Neural cell (in vitro differentiated cells): Measurements from ENCODE around the gene KHK. TPM values are rescaled to one million over a fixed set of nuclear protein-coding genes. Genes with fewer than 3 reads are reported as not detected.

Source experiments
- H2AFZ ChIP-seq: fragments of 200-600, 300-800 bp; sonication (generic), shearing (Covaris generic); 2 replicates; pipeline ENCODE4 v1.6.0; 2014; ENCODE audit warnings: low read depth, mild to moderate bottlenecking, antibody characterized with exemption, low read length, moderate library complexity
- H3F3A ChIP-seq: fragments of 200-600 bp; shearing (Covaris generic); 2 replicates; pipeline ENCODE4 v1.6.1; 2016; ENCODE audit warnings: mild to moderate bottlenecking, moderate library complexity, mixed read lengths, antibody characterized with exemption, low read length; ENCODE audit not compliant: insufficient read depth, poor library complexity, severe bottlenecking
- H3K27ac ChIP-seq: fragments of 200-600, 300-800 bp; sonication (generic), shearing (Covaris generic); 2 replicates; pipeline ENCODE4 v1.5.1; 2014; ENCODE audit warnings: mild to moderate bottlenecking, low read length, moderate library complexity
- H3K27me3 ChIP-seq: fragments of 300-800, 200-600 bp; sonication (generic), shearing (Covaris generic); 2 replicates; pipeline ENCODE4 v1.6.0; 2014; ENCODE audit warnings: mild to moderate bottlenecking, low read depth, low read length, moderate library complexity; ENCODE audit not compliant: insufficient read depth
- H3K36me3 ChIP-seq: fragments of 300-800, 200-600 bp; sonication (generic), shearing (Covaris generic); 2 replicates; pipeline ENCODE4 v1.5.1; 2014; ENCODE audit warnings: mild to moderate bottlenecking, antibody characterized with exemption, low read length, moderate library complexity; ENCODE audit not compliant: insufficient read depth
- H3K4me2 ChIP-seq: fragments of 300-800, 200-600 bp; sonication (generic), shearing (Covaris generic); 2 replicates; pipeline ENCODE4 v1.6.0; 2014; ENCODE audit warnings: mild to moderate bottlenecking, low read length
- H3K4me3 ChIP-seq: fragments of 300-800, 200-600 bp; sonication (generic), shearing (Covaris generic); 2 replicates; pipeline ENCODE4 v1.5.1; 2014; ENCODE audit warnings: mild to moderate bottlenecking, low read length, moderate library complexity
- H3K79me2 ChIP-seq: fragments of 200-600 bp; shearing (Covaris generic); replicated peaks from 2 replicates; pipeline ENCODE4 v1.6.0; 2014; ENCODE audit warnings: mild to moderate bottlenecking, low read length, moderate library complexity; ENCODE audit not compliant: insufficient read depth
- H3K9ac ChIP-seq: fragments of 300-800, 200-600 bp; sonication (generic), shearing (Covaris generic); 2 replicates; pipeline ENCODE4 v1.6.1; 2016; ENCODE audit warnings: mild to moderate bottlenecking, low read length, mixed read lengths
- H3K9me2 ChIP-seq: fragments of 200-600 bp; shearing (Covaris generic); 2 replicates; pipeline ENCODE4 v1.6.1; 2016; ENCODE audit warnings: mild to moderate bottlenecking, low read length, mixed read lengths; ENCODE audit not compliant: insufficient read depth
- H3K9me3 ChIP-seq: fragments of 200-600, 300-800 bp; sonication (generic), shearing (Covaris generic); 2 replicates; pipeline ENCODE4 v1.6.1; 2016; ENCODE audit warnings: mild to moderate bottlenecking, mixed run types, low read length, moderate library complexity, mixed read lengths
- H4K20me1 ChIP-seq: fragments of 200-600 bp; shearing (Covaris generic); 2 replicates; pipeline ENCODE4 v1.6.1; 2016; ENCODE audit warnings: mild to moderate bottlenecking, mixed run types; ENCODE audit not compliant: insufficient read depth
- CTCF ChIP-seq: fragments of 450-650 bp; IDR thresholded peaks from 2 replicates; pipeline ENCODE4 v1.5.1; 2014; ENCODE audit warnings: antibody characterized with exemption, mild to moderate bottlenecking, moderate library complexity; ENCODE audit not compliant: poor library complexity, severe bottlenecking
- MXI1 ChIP-seq: fragments of 450-650 bp; conservative IDR thresholded peaks from 2 replicates; pipeline ENCODE4 v1.6.1; 2014; ENCODE audit warnings: antibody characterized with exemption, mild to moderate bottlenecking; ENCODE audit not compliant: poor library complexity, severe bottlenecking
- RAD21 ChIP-seq: fragments of 450-650 bp; conservative IDR thresholded peaks from 2 replicates; pipeline ENCODE4 v1.6.1; 2014; ENCODE audit warnings: antibody characterized with exemption, mild to moderate bottlenecking, moderate library complexity
- SMC3 ChIP-seq: fragments of 450-650 bp; conservative IDR thresholded peaks from 2 replicates; pipeline ENCODE4 v1.6.1; 2014; ENCODE audit warnings: antibody characterized with exemption, mild to moderate bottlenecking, moderate library complexity; ENCODE audit not compliant: poor library complexity
- TAF1 ChIP-seq: IDR thresholded peaks from 2 replicates; pipeline ENCODE4 v1.6.1; 2012; ENCODE audit warnings: low read depth
- polyA plus RNA-seq: library from polyadenylated mRNA; depleted of rRNA; stranded (reverse); fragments of >200 nt; gene quantifications from 2 replicates; pipeline ENCODE4 v1.2.3, GENCODE V29; 2014

The KHK gene
- polyA plus RNA-seq, 1 donor from 2014 or later, result 4.1 TPM

DNA sequence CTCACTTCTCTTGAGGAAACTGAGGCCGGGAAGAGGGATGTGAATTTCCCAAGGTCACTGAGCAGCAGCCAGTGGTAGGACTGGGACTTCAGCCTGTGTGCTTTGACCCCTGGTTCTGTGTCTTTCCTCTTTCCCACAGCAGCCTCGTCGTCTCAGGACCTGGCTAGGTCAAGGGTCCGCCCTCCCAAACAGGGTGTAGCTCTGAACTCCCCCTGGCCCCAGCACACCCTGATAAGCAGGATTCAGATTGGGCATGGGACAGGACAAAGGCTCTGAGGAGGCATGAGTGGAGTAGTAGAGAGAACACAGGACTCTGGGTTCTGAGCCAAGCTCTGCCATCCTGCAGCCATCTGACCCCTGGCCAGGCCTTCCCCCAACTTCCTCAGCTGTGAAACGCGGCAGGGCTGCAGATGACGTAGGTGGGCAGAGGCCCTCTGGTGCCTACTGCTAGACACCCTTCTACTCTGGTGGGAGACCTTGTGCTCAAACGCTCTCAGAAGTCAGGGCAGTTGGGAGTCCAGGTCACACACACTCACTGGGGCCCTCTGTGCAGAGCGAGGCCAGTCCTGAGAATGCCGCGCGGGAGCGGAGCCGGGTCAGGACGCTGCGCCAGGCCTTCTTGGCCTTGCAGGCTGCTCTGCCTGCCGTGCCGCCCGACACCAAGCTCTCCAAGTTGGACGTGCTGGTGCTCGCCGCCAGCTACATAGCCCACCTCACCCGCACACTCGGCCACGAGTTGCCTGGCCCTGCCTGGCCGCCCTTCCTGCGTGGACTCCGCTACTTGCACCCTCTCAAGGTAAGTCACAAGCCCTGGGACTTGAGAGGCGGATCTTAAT lies 63.2 kb downstream of the KHK start:
- no peak overlapping the region for H3K4me3 ChIP-seq
- no peak overlapping the region for H3K27ac ChIP-seq
- no peaks in the 10 kb centered on the region for H3K27me3 ChIP-seq
- no peak overlapping the region for H3K4me2 ChIP-seq
- H3F3A ChIP-seq, result no peaks in the 10 kb centered on the region
- H3K9me3 ChIP-seq, result no peaks in the 10 kb centered on the region
- no peaks in the 10 kb centered on the region for H3K36me3 ChIP-seq
- no peaks in the 10 kb centered on the region for H4K20me1 ChIP-seq
- H3K9me2 ChIP-seq, result no peaks in the 10 kb centered on the region
- no peak overlapping the region for H2AFZ ChIP-seq
- TF ChIP-seq TAF1, result no peak
- TF ChIP-seq CTCF, result no peak
- no peak for TF ChIP-seq MXI1
- no peak for TF ChIP-seq RAD21
- no peak for TF ChIP-seq SMC3
- no peaks in the 10 kb centered on the region for H3K79me2 ChIP-seq
- no peak overlapping the region for H3K9ac ChIP-seq

Other genes starting within 250 kb of the KHK start
- 111 and 157 TPM in 2 replicates for gene DPYSL5, start 238.6 kb upstream of the KHK start, polyA plus RNA-seq
- gene MAPRE3, start 116.1 kb upstream of the KHK start, polyA plus RNA-seq, result 69.2 and 87.1 TPM in 2 replicates
- 10.3 and 14.9 TPM in 2 replicates for gene TMEM214, start 53.8 kb upstream of the KHK start, polyA plus RNA-seq
- 34.3 and 39.1 TPM in 2 replicates for gene AGBL5, start 35.1 kb upstream of the KHK start, polyA plus RNA-seq
- 263 and 292 TPM in 2 replicates for gene OST4, start 15.1 kb upstream of the KHK start, polyA plus RNA-seq
- 1.3 and 2.2 TPM in 2 replicates for gene EMILIN1, start 8.2 kb upstream of the KHK start, polyA plus RNA-seq
- 24.5 and 33.7 TPM in 2 replicates for gene CGREF1, start 32.4 kb downstream of the KHK start, polyA plus RNA-seq
- not detected in 2 replicates for gene ABHD1, start 37.0 kb downstream of the KHK start, polyA plus RNA-seq
- 121 and 123 TPM in 2 replicates for gene PREB, start 47.9 kb downstream of the KHK start, polyA plus RNA-seq
- not detected in 2 replicates for gene PRR30, start 52.6 kb downstream of the KHK start, polyA plus RNA-seq
- gene TCF23, start 62.2 kb downstream of the KHK start, polyA plus RNA-seq, result not detected in 2 replicates
- gene ATRAID, start 125.3 kb downstream of the KHK start, polyA plus RNA-seq, result 94.3 and 121 TPM in 2 replicates
- 64.3 and 98.4 TPM in 2 replicates for gene SLC5A6, start 125.5 kb downstream of the KHK start, polyA plus RNA-seq
- 14.2 and 22.8 TPM in 2 replicates for gene CAD, start 130.6 kb downstream of the KHK start, polyA plus RNA-seq
- not detected in 2 replicates for gene SLC30A3, start 176.3 kb downstream of the KHK start, polyA plus RNA-seq
- gene DNAJC5G, start 188.7 kb downstream of the KHK start, polyA plus RNA-seq, result not detected in 2 replicates
- 0.28 TPM in 1 of 2 replicates, not detected in the other for gene TRIM54, start 195.7 kb downstream of the KHK start, polyA plus RNA-seq
- gene UCN, start 221.7 kb downstream of the KHK start, polyA plus RNA-seq, result 3.1 and 9.0 TPM in 2 replicates
- gene MPV17, start 236.3 kb downstream of the KHK start, polyA plus RNA-seq, result 79.6 and 104 TPM in 2 replicates